HCT116 (cell line): ENCODE measurements around the gene GFM2. TPM values are rescaled to one million over a fixed set of nuclear protein-coding genes. Genes with fewer than 3 reads are reported as not detected.

Experiments
- ATAC-seq: fragments of 200-7000 bp; cut with Tn5 transposase; 2 replicates; pipeline ENCODE4 v1.9.1; 2020; ENCODE audit warnings: mild to moderate bottlenecking, moderate library complexity
- BruUV-seq: library from RNA; stranded (reverse); fragments of 400-500 nt; replicated peaks from 2 replicates; lab custom pipeline; 2021; lab: Mats Ljungman, UMichigan
- CTCF ChIA-PET: fragments of 300-600 bp; sonication (Branson Sonifier 250); formaldehyde crosslinking; loops from one replicate; lab custom pipeline; 2021; ENCODE audit warnings: antibody characterized with exemption; lab: Charles Lee
- POLR2A ChIA-PET: fragments of 300-600, 350-600 bp; sonication (Branson Sonifier 250); formaldehyde crosslinking; loops from one replicate; lab custom pipeline; 2021; ENCODE audit warnings: antibody characterized with exemption; lab: Charles Lee
- RAD21 ChIA-PET, 2 experiments: fragments of 300-600 bp; sonication (Branson Sonifier 250); formaldehyde crosslinking; loops; one replicate each; lab custom pipeline; 2023; ENCODE audit warnings: low total read pairs in 2 of 2; ENCODE audit not compliant: uncharacterized antibody in 2 of 2, unreplicated experiment in 2 of 2, low non-redundant PET in 1 of 2; lab: Charles Lee
- DNase-seq: peaks from one replicate; pipeline ENCODE4 v3.0.0-alpha.2; 2010; ENCODE audit warnings: low read depth, low spot score
- H2AFZ ChIP-seq: fragments of 200-600 bp; shearing (Covaris generic), sonication (generic); 2 replicates; pipeline ENCODE4 v1.6.1; 2017; ENCODE audit warnings: low read depth, mixed run types, mixed read lengths, antibody characterized with exemption, low read length; ENCODE audit not compliant: poor library complexity, severe bottlenecking
- H3K27ac ChIP-seq: 2 replicates; pipeline ENCODE4 v1.5.1; 2012; ENCODE audit warnings: low read depth, low read length
- H3K27me3 ChIP-seq: fragments of 200-600 bp; sonication (generic); 2 replicates; pipeline ENCODE4 v1.6.1; 2016; ENCODE audit warnings: mixed run types, low read length, mixed read lengths; ENCODE audit not compliant: insufficient read depth
- H3K36me3 ChIP-seq, 2 experiments: fragments of 200-500 bp in 1 of 2; fragments of 200-600 bp in 1 of 2; sonication (Bioruptor generic) in 1 of 2; sonication (generic) in 1 of 2; 2 replicates each; pipeline versions ENCODE4 v1.5.1 to v1.6.1; 2014 to 2016; ENCODE audit warnings: low read length in 2 of 2, inconsistent platforms in 1 of 2, mixed read lengths in 1 of 2, mixed run types in 1 of 2; ENCODE audit not compliant: insufficient read depth in 2 of 2, control insufficient read depth in 1 of 2
- H3K4me1 ChIP-seq, 2 experiments: fragments of 200-600 bp in 1 of 2; sonication (generic) in 1 of 2; 2 replicates each; pipeline versions ENCODE4 v1.5.1 to v1.6.1; 2012 to 2017; ENCODE audit warnings: low read length in 2 of 2, inconsistent platforms in 1 of 2, mild to moderate bottlenecking in 1 of 2, mixed read lengths in 1 of 2, mixed run types in 1 of 2, moderate library complexity in 1 of 2; ENCODE audit not compliant: insufficient read depth in 2 of 2, control insufficient read depth in 1 of 2
- H3K4me2 ChIP-seq: fragments of 200-600 bp; sonication (generic); 2 replicates; pipeline ENCODE4 v1.6.1; 2017; ENCODE audit warnings: mixed run types, low read length, mixed read lengths
- H3K4me3 ChIP-seq, 2 experiments: fragments of 200-600 bp in 1 of 2; sonication (generic) in 1 of 2; replicated peaks in 1 of 2; 2 replicates each; pipeline ENCODE4 v1.5.1; 2011 to 2016; ENCODE audit warnings: low read length in 2 of 2, control low read depth in 1 of 2, low read depth in 1 of 2, mild to moderate bottlenecking in 1 of 2, mixed read lengths in 1 of 2, mixed run types in 1 of 2
- H3K79me2 ChIP-seq: fragments of 200-600 bp; sonication (generic); 2 replicates; pipeline ENCODE4 v1.6.1; 2017; ENCODE audit warnings: mild to moderate bottlenecking, mixed run types, low read length, moderate library complexity, mixed read lengths; ENCODE audit not compliant: insufficient read depth
- H3K9ac ChIP-seq: fragments of 200-600 bp; sonication (generic); 2 replicates; pipeline ENCODE4 v1.6.1; 2016; ENCODE audit warnings: low read length, mixed read lengths
- H3K9me2 ChIP-seq: fragments of 200-600 bp; sonication (generic), shearing (Covaris generic); 2 replicates; pipeline ENCODE4 v1.6.1; 2017; ENCODE audit warnings: mixed run types, mild to moderate bottlenecking, moderate library complexity; ENCODE audit not compliant: insufficient read depth
- H3K9me3 ChIP-seq, 2 experiments: fragments of 200-500 bp in 1 of 2; fragments of 200-600 bp in 1 of 2; sonication (Bioruptor generic) in 1 of 2; sonication (generic) in 1 of 2; 2 replicates each; pipeline ENCODE4 v1.6.1; 2014 to 2017; ENCODE audit warnings: low read length in 2 of 2, mixed read lengths in 2 of 2, inconsistent platforms in 1 of 2, low read depth in 1 of 2, mild to moderate bottlenecking in 1 of 2, mixed run types in 1 of 2, moderate library complexity in 1 of 2; ENCODE audit not compliant: control insufficient read depth in 1 of 2, insufficient read depth in 1 of 2
- H4K20me1 ChIP-seq: fragments of 200-600 bp; sonication (generic), shearing (Covaris generic); 2 replicates; pipeline ENCODE4 v1.6.1; 2017; ENCODE audit warnings: mixed run types, mild to moderate bottlenecking, moderate library complexity; ENCODE audit not compliant: insufficient read depth
- EGR1 ChIP-seq: IDR thresholded peaks from 2 replicates; pipeline ENCODE4 v1.6.1; 2012; ENCODE audit warnings: low read depth
- FOSL1 ChIP-seq: IDR thresholded peaks from 2 replicates; pipeline ENCODE4 v1.6.1; 2012; ENCODE audit warnings: low read depth
- JUND ChIP-seq: IDR thresholded peaks from 2 replicates; pipeline ENCODE4 v1.6.1; 2012
- POLR2A ChIP-seq: IDR thresholded peaks from 2 replicates; pipeline ENCODE4 v1.7.0; 2011; ENCODE audit warnings: borderline replicate concordance; ENCODE audit not compliant: insufficient read depth, insufficient read length; ENCODE audit errors: extremely low read depth
- POLR2AphosphoS5 ChIP-seq: IDR thresholded peaks from 2 replicates; pipeline ENCODE4 v1.6.1; 2011; ENCODE audit warnings: mild to moderate bottlenecking, low read depth, low read length, moderate library complexity
- RAD21 ChIP-seq: IDR thresholded peaks from 2 replicates; pipeline ENCODE4 v1.6.1; 2012; ENCODE audit warnings: low read depth, mild to moderate bottlenecking
- SIN3A ChIP-seq: IDR thresholded peaks from 2 replicates; pipeline ENCODE4 v1.6.1; 2012; ENCODE audit warnings: low read depth
- SP1 ChIP-seq: IDR thresholded peaks from 2 replicates; pipeline ENCODE4 v1.6.1; 2012; ENCODE audit warnings: low read depth
- SRF ChIP-seq: IDR thresholded peaks from 2 replicates; pipeline ENCODE4 v1.6.1; 2012; ENCODE audit warnings: low read depth
- TCF7L2 ChIP-seq: IDR thresholded peaks from 2 replicates; pipeline ENCODE4 v1.7.0; 2011; ENCODE audit warnings: borderline replicate concordance, inconsistent platforms; ENCODE audit not compliant: insufficient read depth, insufficient read length; ENCODE audit errors: extremely low read depth
- YY1 ChIP-seq: IDR thresholded peaks from 2 replicates; pipeline ENCODE4 v1.6.1; 2011; ENCODE audit warnings: low read length, low read depth, moderate library complexity, mild to moderate bottlenecking; ENCODE audit not compliant: insufficient replicate concordance; ENCODE audit errors: extremely low read depth
- ZNF274 ChIP-seq: fragments of 200-500 bp; sonication (Bioruptor generic); IDR thresholded peaks from 2 replicates; pipeline ENCODE4 v1.6.1; 2014; ENCODE audit warnings: mild to moderate bottlenecking, low read depth, low read length, inconsistent platforms
- intact Hi-C: fragments of 100-400 bp; cut with micrococcal nuclease; formaldehyde crosslinking; loops from 2 replicates; pipeline ENCODE4 v1.10.0; 2022
- total RNA-seq: library from RNA; stranded (reverse); gene quantifications from one replicate; pipeline ENCODE4 v1.2.1, GENCODE V29; 2021; ENCODE audit not compliant: unreplicated experiment
- TF ChIP-seq, protein P1 (sequence below): IDR thresholded peaks from 2 replicates; pipeline ENCODE4 v1.6.1; 2011; ENCODE audit warnings: mild to moderate bottlenecking, low read length, moderate library complexity; ENCODE audit not compliant: insufficient replicate concordance; ENCODE audit errors: extremely low read depth
- TF ChIP-seq, protein P2 (sequence below): IDR thresholded peaks from 2 replicates; pipeline ENCODE4 v1.6.1; 2012

GFM2 gene
- total RNA-seq, 1 experiment from 2014 or later: 25.0 TPM

DNA sequence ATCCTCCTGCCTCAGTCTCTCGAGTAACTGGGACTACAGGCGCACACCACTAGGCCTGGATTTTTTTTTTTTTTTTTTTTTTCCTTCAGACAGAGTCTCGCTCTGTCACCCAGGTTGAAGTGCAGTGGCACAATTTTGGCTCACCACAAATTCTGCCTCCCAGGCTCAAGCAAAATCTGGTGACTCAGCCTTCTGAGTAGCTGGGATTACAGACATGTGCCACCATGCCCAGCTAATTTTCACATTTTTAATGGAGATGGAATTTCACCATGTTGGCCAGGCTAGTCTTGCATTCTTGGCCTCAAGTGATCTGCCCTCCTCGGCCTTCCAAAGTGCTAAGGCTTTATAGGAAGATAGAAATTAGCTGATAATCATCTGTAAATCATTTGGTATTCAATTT, 44.0 kb upstream of the GFM2 start (continued):
- TF ChIP-seq, protein P1, sequence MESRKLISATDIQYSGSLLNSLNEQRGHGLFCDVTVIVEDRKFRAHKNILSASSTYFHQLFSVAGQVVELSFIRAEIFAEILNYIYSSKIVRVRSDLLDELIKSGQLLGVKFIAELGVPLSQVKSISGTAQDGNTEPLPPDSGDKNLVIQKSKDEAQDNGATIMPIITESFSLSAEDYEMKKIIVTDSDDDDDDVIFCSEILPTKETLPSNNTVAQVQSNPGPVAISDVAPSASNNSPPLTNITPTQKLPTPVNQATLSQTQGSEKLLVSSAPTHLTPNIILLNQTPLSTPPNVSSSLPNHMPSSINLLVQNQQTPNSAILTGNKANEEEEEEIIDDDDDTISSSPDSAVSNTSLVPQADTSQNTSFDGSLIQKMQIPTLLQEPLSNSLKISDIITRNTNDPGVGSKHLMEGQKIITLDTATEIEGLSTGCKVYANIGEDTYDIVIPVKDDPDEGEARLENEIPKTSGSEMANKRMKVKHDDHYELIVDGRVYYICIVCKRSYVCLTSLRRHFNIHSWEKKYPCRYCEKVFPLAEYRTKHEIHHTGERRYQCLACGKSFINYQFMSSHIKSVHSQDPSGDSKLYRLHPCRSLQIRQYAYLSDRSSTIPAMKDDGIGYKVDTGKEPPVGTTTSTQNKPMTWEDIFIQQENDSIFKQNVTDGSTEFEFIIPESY: no peak
- no peak for TF ChIP-seq SP1
- no peak for TF ChIP-seq SIN3A
- no peak for TF ChIP-seq TCF7L2
- TF ChIP-seq, all 23 proteins: peak for 0

DNA sequence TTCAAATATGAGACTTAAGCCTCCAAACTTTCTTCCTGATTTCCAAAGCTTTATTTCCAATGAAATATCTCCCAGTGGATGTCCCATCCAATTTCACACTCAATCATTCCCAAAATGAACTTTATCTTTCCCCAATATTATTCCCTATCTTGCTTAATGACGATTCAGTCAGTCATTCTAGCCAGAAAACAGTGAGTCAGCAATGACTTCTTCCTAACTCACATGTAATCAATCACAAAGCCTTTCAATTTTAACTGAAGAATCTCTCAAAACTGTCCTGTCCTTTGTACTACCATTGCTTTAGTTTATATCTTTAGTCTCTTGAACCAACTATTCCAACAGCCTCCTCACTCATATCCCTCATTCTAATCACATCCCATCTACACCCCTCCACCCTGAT, 35.0 kb upstream of the GFM2 start:
- H3K27ac ChIP-seq: no peak overlapping the region
- H2AFZ ChIP-seq: no peak overlapping the region
- H4K20me1 ChIP-seq: no peaks in the 10 kb centered on the region
- H3K4me3 ChIP-seq: no peak overlapping the region
- no peak overlapping the region for H3K9ac ChIP-seq
- CTCF ChIA-PET: no interaction called here
- POLR2A ChIA-PET: no interaction called here
- no peaks in the 10 kb centered on the region for H3K27me3 ChIP-seq
- BruUV-seq: no TSS peak
- peaks cover 0 to 12% of the 10 kb centered on the region in 2 experiments; a peak in 2 of 4 replicates for H3K4me1 ChIP-seq
- H3K36me3 ChIP-seq: peaks cover 0 to 5% of the 10 kb centered on the region in 2 experiments; a peak in 2 of 4 replicates
- TF ChIP-seq, protein P2, sequence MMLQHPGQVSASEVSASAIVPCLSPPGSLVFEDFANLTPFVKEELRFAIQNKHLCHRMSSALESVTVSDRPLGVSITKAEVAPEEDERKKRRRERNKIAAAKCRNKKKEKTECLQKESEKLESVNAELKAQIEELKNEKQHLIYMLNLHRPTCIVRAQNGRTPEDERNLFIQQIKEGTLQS: no peak
- TF ChIP-seq POLR2AphosphoS5: no peak
- TF ChIP-seq FOSL1: peak; percentile 24; the same call in 1 of the 2 replicates
- TF ChIP-seq JUND: no peak
- TF ChIP-seq SIN3A: no peak
- TF ChIP-seq RAD21: no peak
- TF ChIP-seq TCF7L2: no peak
- TF ChIP-seq ZNF274: no peak
- TF ChIP-seq EGR1: no peak
- no peak for TF ChIP-seq YY1
- no peak for TF ChIP-seq SRF
- TF ChIP-seq SP1: 0 out of 2 replicates have a peak, but pooled peaks have one; percentile 17
- no peak for TF ChIP-seq POLR2A
- intact Hi-C loops: no loop called here
- no peak overlapping the region for H3K4me2 ChIP-seq
- H3K79me2 ChIP-seq: no peaks in the 10 kb centered on the region
- ATAC-seq: no peak
- RAD21 ChIA-PET: no interaction called here
- H3K9me3 ChIP-seq: no peaks in the 10 kb centered on the region
- no peaks in the 10 kb centered on the region for H3K9me2 ChIP-seq
- no peak for DNase-seq
